HepG2 (cell line): ENCODE measurements around the gene HEY2. TPM values are rescaled to one million over a fixed set of nuclear protein-coding genes. Genes with fewer than 3 reads are reported as not detected.

Experiments used
- BRD4 ChIP-seq: sonication (generic); formaldehyde crosslinking; IDR thresholded peaks from 2 replicates; pipeline ENCODE4 v1.4.0; 2020; ENCODE audit warnings: missing genetic modification reagents
- CHCHD3 ChIP-seq: sonication (generic); formaldehyde crosslinking; IDR thresholded peaks from 2 replicates; pipeline ENCODE4 v1.8.0; 2022; ENCODE audit warnings: mild to moderate bottlenecking, missing genetic modification reagents, moderate library complexity
- GFI1 ChIP-seq: sonication (generic); formaldehyde crosslinking; IDR thresholded peaks from 2 replicates; pipeline ENCODE4 v1.5.0; 2020; ENCODE audit warnings: missing genetic modification reagents, mild to moderate bottlenecking, borderline replicate concordance
- HES4 ChIP-seq: sonication (generic); formaldehyde crosslinking; IDR thresholded peaks from 2 replicates; pipeline ENCODE4 v1.9.0; 2021; ENCODE audit warnings: mild to moderate bottlenecking, missing genetic modification reagents, borderline replicate concordance
- HNRNPL ChIP-seq: fragments of 200-400 bp; formaldehyde crosslinking; IDR thresholded peaks from 2 replicates; pipeline ENCODE4 v1.6.1; 2017; ENCODE audit warnings: mild to moderate bottlenecking, low read depth, low read length
- JUN ChIP-seq: sonication (generic); formaldehyde crosslinking; IDR thresholded peaks from 2 replicates; pipeline ENCODE4 v1.4.0; 2020; ENCODE audit warnings: mild to moderate bottlenecking, missing genetic modification reagents
- KDM5A ChIP-seq: fragments of 200-600 bp; sonication (generic); IDR thresholded peaks from 2 replicates; pipeline ENCODE4 v1.7.0; 2018; ENCODE audit warnings: antibody characterized with exemption, mild to moderate bottlenecking, low read length, borderline replicate concordance
- NFIB ChIP-seq: sonication (generic); formaldehyde crosslinking; IDR thresholded peaks from 2 replicates; pipeline ENCODE4 v1.9.0; 2021; ENCODE audit warnings: missing genetic modification reagents, mild to moderate bottlenecking, borderline replicate concordance
- RFX3 ChIP-seq: IDR thresholded peaks from 2 replicates; pipeline ENCODE4 v1.6.1; 2016; ENCODE audit warnings: missing biosample characterization, missing genetic modification reagents
- SAP130 ChIP-seq: IDR thresholded peaks from 2 replicates; pipeline ENCODE4 v1.6.1; 2016; ENCODE audit warnings: low read depth
- SMAD9 ChIP-seq: sonication (generic); formaldehyde crosslinking; IDR thresholded peaks from 2 replicates; pipeline ENCODE4 v1.5.1; 2020; ENCODE audit warnings: mild to moderate bottlenecking, missing genetic modification reagents
- ZBTB1 ChIP-seq: sonication (generic); formaldehyde crosslinking; IDR thresholded peaks from 2 replicates; pipeline ENCODE4 v1.4.0; 2020; ENCODE audit warnings: missing genetic modification reagents, borderline replicate concordance
- ZBTB20 ChIP-seq: sonication (generic); formaldehyde crosslinking; IDR thresholded peaks from 2 replicates; pipeline ENCODE4 v1.8.1; 2023; ENCODE audit warnings: missing genetic modification reagents, low read depth, mild to moderate bottlenecking, borderline replicate concordance
- ZBTB38 ChIP-seq: sonication (generic); formaldehyde crosslinking; IDR thresholded peaks from 2 replicates; pipeline ENCODE4 v1.5.1; 2020; ENCODE audit warnings: mild to moderate bottlenecking, missing genetic modification reagents
- ZBTB49 ChIP-seq: sonication (generic); formaldehyde crosslinking; IDR thresholded peaks from 2 replicates; pipeline ENCODE4 v1.4.0; 2020; ENCODE audit warnings: missing genetic modification reagents, borderline replicate concordance
- ZFP37 ChIP-seq: sonication (generic); formaldehyde crosslinking; IDR thresholded peaks from 2 replicates; pipeline ENCODE4 v1.4.0; 2020; ENCODE audit warnings: missing genetic modification reagents, borderline replicate concordance
- ZNF143 ChIP-seq: sonication (generic); formaldehyde crosslinking; IDR thresholded peaks from 2 replicates; pipeline ENCODE4 v1.4.0; 2020; ENCODE audit warnings: missing genetic modification reagents
- ZNF3 ChIP-seq: IDR thresholded peaks from 2 replicates; pipeline ENCODE4 v1.7.0; 2017; ENCODE audit warnings: inconsistent platforms
- ZNF431 ChIP-seq: sonication (generic); formaldehyde crosslinking; IDR thresholded peaks from 2 replicates; pipeline ENCODE4 v1.9.0; 2022; ENCODE audit warnings: missing genetic modification reagents, low read depth, mild to moderate bottlenecking, borderline replicate concordance
- ZNF468 ChIP-seq: sonication (generic); formaldehyde crosslinking; IDR thresholded peaks from 2 replicates; pipeline ENCODE4 v1.8.0; 2022; ENCODE audit warnings: mild to moderate bottlenecking, moderate library complexity, missing genetic modification reagents
- ZNF510 ChIP-seq: sonication (generic); formaldehyde crosslinking; IDR thresholded peaks from 2 replicates; pipeline ENCODE4 v1.4.0; 2020; ENCODE audit warnings: low read depth, mild to moderate bottlenecking, missing genetic modification reagents
- ZNF543 ChIP-seq: sonication (generic); formaldehyde crosslinking; IDR thresholded peaks from 2 replicates; pipeline ENCODE4 v1.4.0; 2020; ENCODE audit warnings: mild to moderate bottlenecking, missing genetic modification reagents
- ZNF777 ChIP-seq: sonication (generic); formaldehyde crosslinking; IDR thresholded peaks from 2 replicates; pipeline ENCODE4 v1.4.0; 2020; ENCODE audit warnings: missing genetic modification reagents
- ZNF792 ChIP-seq: IDR thresholded peaks from 2 replicates; pipeline ENCODE4 v1.6.1; 2016
- polyA plus RNA-seq, 8 experiments: library from polyadenylated mRNA; depleted of rRNA in 3 of 8; stranded (reverse) in 7 of 8; unstranded in 1 of 8; fragments of >200 nt; fragmentation: Illumina TruSeq in 4 of 8; extraction: Trizol in 4 of 8; gene quantifications; 2 replicates each; pipeline versions ENCODE4 v1.2.1 to v1.2.3, GENCODE V29; 2011 to 2016; ENCODE audit warnings: low read depth in 4 of 8, missing spikeins in 1 of 8, mixed read lengths in 1 of 8; ENCODE audit not compliant: insufficient read depth in 1 of 8
- total RNA-seq, 5 experiments: library from RNA; depleted of rRNA; stranded (reverse); fragments of >200 nt; fragmentation: Illumina TruSeq; extraction: Trizol; gene quantifications; 2 replicates each; pipeline ENCODE4 v1.2.3, GENCODE V29; 2016; ENCODE audit warnings: low read depth in 1 of 5
- TF ChIP-seq, protein P1 (sequence below): sonication (generic); formaldehyde crosslinking; IDR thresholded peaks from 2 replicates; pipeline ENCODE4 v1.5.0; 2020; ENCODE audit warnings: mild to moderate bottlenecking, missing genetic modification reagents, moderate library complexity
- TF ChIP-seq, protein P2 (sequence below): sonication (generic); formaldehyde crosslinking; IDR thresholded peaks from 2 replicates; pipeline ENCODE4 v1.4.0; 2020; ENCODE audit warnings: missing genetic modification reagents

HEY2 gene
- total and polyA plus RNA-seq, 2 of the 13 experiments (the other 11 are each of a cell fraction or from before 2014, with no cell fraction given), result 0.04 TPM

DNA sequence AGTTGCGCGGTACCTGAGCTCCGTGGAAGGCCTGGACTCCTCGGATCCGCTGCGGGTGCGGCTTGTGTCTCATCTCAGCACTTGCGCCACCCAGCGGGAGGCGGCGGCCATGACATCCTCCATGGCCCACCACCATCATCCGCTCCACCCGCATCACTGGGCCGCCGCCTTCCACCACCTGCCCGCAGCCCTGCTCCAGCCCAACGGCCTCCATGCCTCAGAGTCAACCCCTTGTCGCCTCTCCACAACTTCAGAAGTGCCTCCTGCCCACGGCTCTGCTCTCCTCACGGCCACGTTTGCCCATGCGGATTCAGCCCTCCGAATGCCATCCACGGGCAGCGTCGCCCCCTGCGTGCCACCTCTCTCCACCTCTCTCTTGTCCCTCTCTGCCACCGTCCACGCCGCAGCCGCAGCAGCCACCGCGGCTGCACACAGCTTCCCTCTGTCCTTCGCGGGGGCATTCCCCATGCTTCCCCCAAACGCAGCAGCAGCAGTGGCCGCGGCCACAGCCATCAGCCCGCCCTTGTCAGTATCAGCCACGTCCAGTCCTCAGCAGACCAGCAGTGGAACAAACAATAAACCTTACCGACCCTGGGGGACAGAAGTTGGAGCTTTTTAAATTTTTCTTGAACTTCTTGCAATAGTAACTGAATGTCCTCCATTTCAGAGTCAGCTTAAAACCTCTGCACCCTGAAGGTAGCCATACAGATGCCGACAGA lies 9.9 kb downstream of the HEY2 start (continued):
- no peak for TF ChIP-seq RFX3 (CRISPR knock-in tag)
- TF ChIP-seq ZNF468, result peak; percentile 45; the same call in 1 of the 2 replicates
- TF ChIP-seq SAP130, result no peak
- no peak for TF ChIP-seq ZBTB20 (CRISPR knock-in tag)
- TF ChIP-seq ZNF143 (CRISPR knock-in tag), result no peak
- TF ChIP-seq ZNF777 (CRISPR knock-in tag), result no peak
- TF ChIP-seq ZNF543 (CRISPR knock-in tag), result no peak
- TF ChIP-seq ZBTB1 (CRISPR knock-in tag), result no peak
- TF ChIP-seq ZFP37, result no peak
- TF ChIP-seq ZBTB49 (CRISPR knock-in tag), result no peak
- no peak for TF ChIP-seq ZNF510 (CRISPR knock-in tag)
- TF ChIP-seq KDM5A, result no peak
- TF ChIP-seq HES4 (CRISPR knock-in tag), result no peak
- TF ChIP-seq, protein P1, sequence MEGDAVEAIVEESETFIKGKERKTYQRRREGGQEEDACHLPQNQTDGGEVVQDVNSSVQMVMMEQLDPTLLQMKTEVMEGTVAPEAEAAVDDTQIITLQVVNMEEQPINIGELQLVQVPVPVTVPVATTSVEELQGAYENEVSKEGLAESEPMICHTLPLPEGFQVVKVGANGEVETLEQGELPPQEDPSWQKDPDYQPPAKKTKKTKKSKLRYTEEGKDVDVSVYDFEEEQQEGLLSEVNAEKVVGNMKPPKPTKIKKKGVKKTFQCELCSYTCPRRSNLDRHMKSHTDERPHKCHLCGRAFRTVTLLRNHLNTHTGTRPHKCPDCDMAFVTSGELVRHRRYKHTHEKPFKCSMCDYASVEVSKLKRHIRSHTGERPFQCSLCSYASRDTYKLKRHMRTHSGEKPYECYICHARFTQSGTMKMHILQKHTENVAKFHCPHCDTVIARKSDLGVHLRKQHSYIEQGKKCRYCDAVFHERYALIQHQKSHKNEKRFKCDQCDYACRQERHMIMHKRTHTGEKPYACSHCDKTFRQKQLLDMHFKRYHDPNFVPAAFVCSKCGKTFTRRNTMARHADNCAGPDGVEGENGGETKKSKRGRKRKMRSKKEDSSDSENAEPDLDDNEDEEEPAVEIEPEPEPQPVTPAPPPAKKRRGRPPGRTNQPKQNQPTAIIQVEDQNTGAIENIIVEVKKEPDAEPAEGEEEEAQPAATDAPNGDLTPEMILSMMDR (CRISPR knock-in tag), result peak; percentile 64
- no peak for TF ChIP-seq HNRNPL
- no peak for TF ChIP-seq BRD4 (CRISPR knock-in tag)
- no peak for TF ChIP-seq GFI1 (CRISPR knock-in tag)
- TF ChIP-seq ZNF431 (CRISPR knock-in tag), result no peak
- peak; percentile 79 for TF ChIP-seq ZBTB38 (CRISPR knock-in tag)
- TF ChIP-seq NFIB (CRISPR knock-in tag), result no peak
- TF ChIP-seq SMAD9 (CRISPR knock-in tag), result no peak
- TF ChIP-seq JUN, result no peak
- no peak for TF ChIP-seq ZNF3
- TF ChIP-seq, protein P2, sequence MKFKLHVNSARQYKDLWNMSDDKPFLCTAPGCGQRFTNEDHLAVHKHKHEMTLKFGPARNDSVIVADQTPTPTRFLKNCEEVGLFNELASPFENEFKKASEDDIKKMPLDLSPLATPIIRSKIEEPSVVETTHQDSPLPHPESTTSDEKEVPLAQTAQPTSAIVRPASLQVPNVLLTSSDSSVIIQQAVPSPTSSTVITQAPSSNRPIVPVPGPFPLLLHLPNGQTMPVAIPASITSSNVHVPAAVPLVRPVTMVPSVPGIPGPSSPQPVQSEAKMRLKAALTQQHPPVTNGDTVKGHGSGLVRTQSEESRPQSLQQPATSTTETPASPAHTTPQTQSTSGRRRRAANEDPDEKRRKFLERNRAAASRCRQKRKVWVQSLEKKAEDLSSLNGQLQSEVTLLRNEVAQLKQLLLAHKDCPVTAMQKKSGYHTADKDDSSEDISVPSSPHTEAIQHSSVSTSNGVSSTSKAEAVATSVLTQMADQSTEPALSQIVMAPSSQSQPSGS, result no peak
- no peak for TF ChIP-seq ZNF792 (CRISPR knock-in tag)
- TF ChIP-seq CHCHD3 (CRISPR knock-in tag), result 0 out of 2 replicates have a peak, but pooled peaks have one; percentile 26
